Upper lobe of right lung (tissue), 1 donor: ENCODE measurements around the gene ERI3. TPM values are rescaled to one million over a fixed set of nuclear protein-coding genes. Genes with fewer than 3 reads are reported as not detected.
A peak's percentile ranks its signal among the peaks of the same experiment; 100 is the strongest.

Source experiments
- ATAC-seq: fragments of 200-7000 bp; cut with Tn5 transposase; one replicate; pipeline ENCODE4 v1.9.1; 2020; ENCODE audit warnings: mild to moderate bottlenecking, moderate library complexity
- DNase-seq: peaks from one replicate; pipeline ENCODE4 v3.0.0-alpha.2; 2020
- H3K27ac ChIP-seq: fragments of 200-600 bp; one replicate; pipeline ENCODE4 v1.8.0; 2022
- H3K27me3 ChIP-seq: fragments of 200-600 bp; one replicate; pipeline ENCODE4 v1.8.0; 2022; ENCODE audit warnings: mild to moderate bottlenecking
- H3K36me3 ChIP-seq: fragments of 200-600 bp; one replicate; pipeline ENCODE4 v1.8.0; 2022
- H3K4me1 ChIP-seq: fragments of 200-600 bp; one replicate; pipeline ENCODE4 v1.8.0; 2022
- H3K4me3 ChIP-seq: fragments of 200-600 bp; one replicate; pipeline ENCODE4 v1.8.0; 2022; ENCODE audit warnings: mild to moderate bottlenecking
- H3K9me3 ChIP-seq: fragments of 200-600 bp; one replicate; pipeline ENCODE4 v1.8.0; 2022
- intact Hi-C: fragments of 100-400 bp; cut with DNase I; formaldehyde crosslinking; loops from one replicate; pipeline ENCODE4 v1.11.0; 2022
- total RNA-seq: library from RNA; stranded (reverse); fragmentation: NEBNext Ultra II Directional; extraction: Animal tissue kit (Norgen Biotek cat#: 25700); gene quantifications from one replicate; pipeline ENCODE4 v1.2.1, GENCODE V29; 2021
- TF ChIP-seq, protein P1 (sequence below): fragments of 200-600 bp; IDR thresholded peaks from one replicate; pipeline ENCODE4 v1.8.0; 2022; ENCODE audit warnings: antibody characterized with exemption
- donor health status: DM: no; HTN: yes; CAD: no; lungs with severe emphysema.

Gene ERI3
- total RNA-seq, 1 donor from 2014 or later = 41.7 TPM

- TF ChIP-seq, protein P1, sequence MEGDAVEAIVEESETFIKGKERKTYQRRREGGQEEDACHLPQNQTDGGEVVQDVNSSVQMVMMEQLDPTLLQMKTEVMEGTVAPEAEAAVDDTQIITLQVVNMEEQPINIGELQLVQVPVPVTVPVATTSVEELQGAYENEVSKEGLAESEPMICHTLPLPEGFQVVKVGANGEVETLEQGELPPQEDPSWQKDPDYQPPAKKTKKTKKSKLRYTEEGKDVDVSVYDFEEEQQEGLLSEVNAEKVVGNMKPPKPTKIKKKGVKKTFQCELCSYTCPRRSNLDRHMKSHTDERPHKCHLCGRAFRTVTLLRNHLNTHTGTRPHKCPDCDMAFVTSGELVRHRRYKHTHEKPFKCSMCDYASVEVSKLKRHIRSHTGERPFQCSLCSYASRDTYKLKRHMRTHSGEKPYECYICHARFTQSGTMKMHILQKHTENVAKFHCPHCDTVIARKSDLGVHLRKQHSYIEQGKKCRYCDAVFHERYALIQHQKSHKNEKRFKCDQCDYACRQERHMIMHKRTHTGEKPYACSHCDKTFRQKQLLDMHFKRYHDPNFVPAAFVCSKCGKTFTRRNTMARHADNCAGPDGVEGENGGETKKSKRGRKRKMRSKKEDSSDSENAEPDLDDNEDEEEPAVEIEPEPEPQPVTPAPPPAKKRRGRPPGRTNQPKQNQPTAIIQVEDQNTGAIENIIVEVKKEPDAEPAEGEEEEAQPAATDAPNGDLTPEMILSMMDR = no peak
- H3K36me3 ChIP-seq = peaks cover 8% of the 10 kb centered on the region
- DNase-seq (no peak), ATAC-seq (no peak)
- no peaks in the 10 kb centered on the region for H3K27me3 ChIP-seq
- no peak overlapping the region for H3K27ac ChIP-seq
- no peak overlapping the region for H3K4me3 ChIP-seq
- intact Hi-C loops = no loop called here
- H3K4me1 ChIP-seq = peaks cover 19% of the 10 kb centered on the region
- no peaks in the 10 kb centered on the region for H3K9me3 ChIP-seq
These were observed 26.2 kb downstream of the ERI3 start for GRCh38 chr1:44328671-44329416.

GRCh38 chr1:44327679-44328491 is 27.2 kb downstream of the ERI3 start:
- peaks cover 9% of the 10 kb centered on the region for H3K36me3 ChIP-seq
- TF ChIP-seq, protein P1 = no peak
- DNase-seq = peak; percentile 82
- H3K4me1 ChIP-seq = peaks cover 19% of the 10 kb centered on the region
- no peak overlapping the region for H3K4me3 ChIP-seq
- ATAC-seq = peak; percentile 87
- H3K27me3 ChIP-seq = no peaks in the 10 kb centered on the region
- intact Hi-C loops = no loop called here
- no peak overlapping the region for H3K27ac ChIP-seq
- H3K9me3 ChIP-seq = no peaks in the 10 kb centered on the region

- no peak overlapping the region for H3K4me3 ChIP-seq
- TF ChIP-seq, protein P1 = no peak
- no peak for DNase-seq
- no peaks in the 10 kb centered on the region for H3K9me3 ChIP-seq
- intact Hi-C loops = no loop called here
- peaks cover 5% of the 10 kb centered on the region for H3K36me3 ChIP-seq
- no peak for ATAC-seq
- no peaks in the 10 kb centered on the region for H3K27me3 ChIP-seq
- H3K27ac ChIP-seq = no peak overlapping the region
- H3K4me1 ChIP-seq = peaks cover 19% of the 10 kb centered on the region
These were observed 28.1 kb downstream of the ERI3 start for GRCh38 chr1:44326821-44327465.

DNA sequence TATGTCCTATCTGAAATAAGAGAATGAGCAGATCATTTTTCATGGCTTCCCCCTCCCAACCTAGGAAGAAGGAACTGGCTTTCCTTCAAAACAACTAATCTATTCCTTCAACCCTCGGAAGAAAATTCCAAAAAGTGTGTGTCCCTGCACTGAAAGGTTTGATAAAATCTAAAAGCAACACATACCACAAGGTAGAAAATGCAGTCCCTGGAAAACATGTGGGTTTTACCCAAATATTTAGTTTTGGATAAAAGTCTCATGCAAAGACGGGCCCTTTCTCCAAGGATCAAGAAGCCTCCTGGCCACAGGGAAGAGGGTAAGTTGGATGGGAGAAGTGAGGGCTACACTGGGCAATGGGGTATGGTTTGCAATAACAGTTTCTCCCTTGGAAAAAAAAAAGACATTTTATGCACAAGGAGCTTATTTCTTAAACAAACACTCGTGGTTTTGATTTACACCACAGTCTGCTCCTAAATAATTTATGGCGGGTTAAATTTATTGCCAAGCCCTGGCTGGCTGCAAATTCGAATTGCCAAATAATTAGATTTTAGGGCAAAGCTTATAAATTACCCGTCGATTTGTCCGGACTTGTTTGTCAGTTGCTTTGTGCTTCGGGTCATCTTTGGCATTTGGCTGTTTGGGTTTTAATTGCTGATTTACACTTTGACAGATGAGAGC is 28.9 kb downstream of the ERI3 start:
- no peak for DNase-seq
- Histone ChIP-seq H3K36me3 (peaks cover 5% of the 10 kb centered on the region), H3K27me3 (no peaks in the 10 kb centered on the region), H3K4me1 (peaks cover 19% of the 10 kb centered on the region), H3K4me3 (no peak overlapping the region), H3K9me3 (no peaks in the 10 kb centered on the region), H3K27ac (no peak overlapping the region)
- ATAC-seq = no peak
- intact Hi-C loops = no loop called here
- TF ChIP-seq, protein P1 = no peak

DNA sequence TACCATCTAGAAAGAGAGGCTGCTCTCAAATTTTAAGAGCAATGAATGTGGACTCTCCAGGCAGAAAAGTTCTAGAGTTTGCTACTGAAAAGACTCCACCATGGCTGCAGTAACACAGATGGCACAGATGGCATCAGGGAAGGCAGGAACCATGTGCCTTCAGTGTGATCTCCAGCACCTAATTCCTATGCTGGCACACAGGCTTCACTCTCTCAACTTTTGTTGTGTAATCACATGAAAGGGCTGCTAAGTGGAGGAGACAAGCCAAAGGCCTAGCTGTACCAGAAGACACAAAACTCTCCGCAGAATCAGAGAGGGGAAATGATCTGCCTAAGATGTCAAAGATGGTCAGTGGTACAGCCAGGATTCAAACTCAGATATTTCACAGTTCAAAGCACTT is 31.1 kb downstream of the ERI3 start:
- no peak overlapping the region for H3K27ac ChIP-seq
- TF ChIP-seq, protein P1 = no peak
- intact Hi-C loops = no loop called here
- H3K36me3 ChIP-seq = peaks cover 12% of the 10 kb centered on the region
- DNase-seq (no peak), ATAC-seq (no peak)
- no peaks in the 10 kb centered on the region for H3K27me3 ChIP-seq
- peaks cover 19% of the 10 kb centered on the region for H3K4me1 ChIP-seq
- no peaks in the 10 kb centered on the region for H3K9me3 ChIP-seq
- H3K4me3 ChIP-seq = no peak overlapping the region
